RCC 7860 (cell line): Measurements from ENCODE around the gene ZNF804A.
"Not testable (repeated sequence)": the region's sequence is repeated elsewhere in the genome, so short reads cannot be mapped to it uniquely, and the experiment has no call there.

Experiments used
- DNase-seq: peaks from one replicate; pipeline ENCODE4 v3.0.0-alpha.2; 2015; ENCODE audit warnings: low spot score
- FAIRE-seq: peaks from 2 replicates; lab custom pipeline; 2012; peaks lifted over from hg19 to GRCh38; lab: Jason Lieb, UNC

Gene ZNF804A

GRCh38 chr2:184698476-184698875, 100.1 kb downstream of the ZNF804A start:
- no peak for DNase-seq

GRCh38 chr2:184721881-184722280, 123.6 kb downstream of the ZNF804A start:
- FAIRE-seq (no peak), DNase-seq (no peak)

More at GRCh38 chr2:184698476-184698875, 100.1 kb downstream of the ZNF804A start:
- no peak for FAIRE-seq

GRCh38 chr2:184727813-184728212, 129.5 kb downstream of the ZNF804A start:
- FAIRE-seq, result no peak

GRCh38 chr2:184728411-184728810, 130.1 kb downstream of the ZNF804A start:
- DNase-seq (no peak), FAIRE-seq (no peak)

More at GRCh38 chr2:184727813-184728212, 129.5 kb downstream of the ZNF804A start:
- DNase-seq, result no peak

- FAIRE-seq, result no peak
- DNase-seq, result no peak
Observed at GRCh38 chr2:184729581-184729980, 131.3 kb downstream of the ZNF804A start.

GRCh38 chr2:184730288-184730687, 132.0 kb downstream of the ZNF804A start:
- FAIRE-seq, result no peak

GRCh38 chr2:184734338-184734737, 136.0 kb downstream of the ZNF804A start:
- DNase-seq (no peak), FAIRE-seq (no peak)

More at GRCh38 chr2:184730288-184730687, 132.0 kb downstream of the ZNF804A start:
- no peak for DNase-seq

GRCh38 chr2:184735611-184736010, 137.3 kb downstream of the ZNF804A start:
- FAIRE-seq (no peak), DNase-seq (no peak)

- DNase-seq (no peak), FAIRE-seq (no peak)
Observed at GRCh38 chr2:184743096-184743495, 144.8 kb downstream of the ZNF804A start.

- DNase-seq (no peak), FAIRE-seq (no peak)
Observed at GRCh38 chr2:184756161-184756560, 157.8 kb downstream of the ZNF804A start.

GRCh38 chr2:184756885-184757284, 158.6 kb downstream of the ZNF804A start:
- DNase-seq (no peak), FAIRE-seq (no peak)

- not testable (repeated sequence) for FAIRE-seq, DNase-seq
Observed at GRCh38 chr2:184759557-184760255, 161.4 kb downstream of the ZNF804A start.

GRCh38 chr2:184760931-184761330, 162.6 kb downstream of the ZNF804A start:
- FAIRE-seq, result no peak
- no peak for DNase-seq

- DNase-seq, result no peak
- FAIRE-seq, result no peak
Observed at GRCh38 chr2:184765112-184765895, 167.0 kb downstream of the ZNF804A start.

GRCh38 chr2:184767059-184767458, 168.7 kb downstream of the ZNF804A start:
- DNase-seq, result no peak
- no peak for FAIRE-seq

GRCh38 chr2:184769023-184769422, 170.7 kb downstream of the ZNF804A start:
- FAIRE-seq (no peak), DNase-seq (no peak)

- DNase-seq, result no peak
- FAIRE-seq, result no peak
Observed at GRCh38 chr2:184769686-184770085, 171.4 kb downstream of the ZNF804A start.

- FAIRE-seq, result no peak
- no peak for DNase-seq
Observed at GRCh38 chr2:184779777-184780176, 181.4 kb downstream of the ZNF804A start.

GRCh38 chr2:184780384-184780783, 182.1 kb downstream of the ZNF804A start:
- DNase-seq (no peak), FAIRE-seq (no peak)

GRCh38 chr2:184780944-184781343, 182.6 kb downstream of the ZNF804A start:
- FAIRE-seq (no peak), DNase-seq (no peak)

- DNase-seq (no peak), FAIRE-seq (no peak)
Observed at GRCh38 chr2:184783576-184783975, 185.2 kb downstream of the ZNF804A start.

- FAIRE-seq (no peak), DNase-seq (no peak)
Observed at GRCh38 chr2:184793176-184793575, 194.8 kb downstream of the ZNF804A start.
